Stimulated activated CD4-positive, alpha-beta T cell treated with anti-CD3 and anti-CD28 coated beads, Interleukin-12 subunit alpha, Interleukin-12 subunit beta, amount 100 ng/mL, for 4 hours (primary cell): ENCODE measurements around the gene RAB3IL1.
"Not testable (repeated sequence)": the region's sequence is repeated elsewhere in the genome, so short reads cannot be mapped to it uniquely, and the experiment has no call there.

ENCODE experiments used
- DNase-seq: peaks from one replicate; pipeline ENCODE4 v3.0.0-alpha.2; 2020

The RAB3IL1 gene

DNA sequence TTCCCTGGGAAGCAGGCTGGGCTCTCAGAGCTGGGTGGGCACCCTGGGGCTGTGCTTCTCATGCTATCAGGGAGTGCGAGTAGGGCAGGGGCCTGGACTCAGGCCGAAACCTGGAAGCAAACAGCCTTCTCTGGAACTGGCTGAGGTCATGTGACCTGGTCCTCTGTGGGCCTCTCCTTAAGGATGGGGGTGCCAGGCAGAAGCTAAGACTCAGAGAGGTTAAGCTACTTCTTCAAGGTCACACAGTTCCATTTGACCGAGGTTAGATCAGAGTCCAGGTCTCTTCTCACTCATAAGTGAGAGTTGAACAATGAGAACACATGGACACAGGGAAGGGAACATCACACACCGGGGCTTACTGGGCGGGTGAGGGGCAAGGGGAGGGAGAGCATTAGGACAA is 33.4 kb downstream of the RAB3IL1 start:
- no peak for DNase-seq

DNA sequence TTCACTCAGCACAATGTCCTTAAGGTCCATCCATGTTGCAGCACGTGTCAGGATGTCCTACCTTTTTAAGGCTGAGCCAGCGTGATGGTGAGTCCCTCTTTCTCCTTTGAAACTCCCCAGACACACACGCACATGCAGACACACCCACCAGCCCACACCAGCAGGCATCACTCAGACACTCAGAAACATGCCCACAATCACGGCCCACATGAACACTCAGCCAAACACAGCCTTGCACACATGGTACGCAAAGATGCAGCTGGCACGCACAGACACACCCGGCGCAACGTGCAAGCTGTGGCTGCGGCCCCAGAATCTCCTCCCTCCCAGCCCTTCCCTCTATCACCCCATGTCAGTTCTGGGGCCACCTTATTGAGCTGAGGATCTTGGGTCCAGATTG is 34.0 kb downstream of the RAB3IL1 start:
- DNase-seq: no peak

DNA sequence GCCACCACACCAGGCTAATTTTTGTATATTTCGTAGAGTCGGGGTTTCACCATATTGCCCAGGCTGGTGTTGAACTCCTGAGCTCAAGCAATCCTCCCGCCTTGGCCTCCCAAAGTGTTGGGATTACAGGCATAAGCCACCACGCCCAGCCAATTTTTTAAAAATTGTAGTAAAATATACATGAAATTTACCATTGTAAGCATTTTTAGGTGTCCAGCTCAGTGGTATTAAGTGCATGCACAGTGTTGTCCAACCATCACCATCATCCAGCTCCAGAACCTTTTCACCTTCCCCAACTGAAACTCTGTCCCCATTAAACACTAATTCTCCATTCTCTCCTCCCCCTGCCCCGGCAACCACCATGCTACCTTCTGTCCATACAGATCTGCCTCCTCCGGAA is 34.5 kb downstream of the RAB3IL1 start:
- DNase-seq: no peak

DNA sequence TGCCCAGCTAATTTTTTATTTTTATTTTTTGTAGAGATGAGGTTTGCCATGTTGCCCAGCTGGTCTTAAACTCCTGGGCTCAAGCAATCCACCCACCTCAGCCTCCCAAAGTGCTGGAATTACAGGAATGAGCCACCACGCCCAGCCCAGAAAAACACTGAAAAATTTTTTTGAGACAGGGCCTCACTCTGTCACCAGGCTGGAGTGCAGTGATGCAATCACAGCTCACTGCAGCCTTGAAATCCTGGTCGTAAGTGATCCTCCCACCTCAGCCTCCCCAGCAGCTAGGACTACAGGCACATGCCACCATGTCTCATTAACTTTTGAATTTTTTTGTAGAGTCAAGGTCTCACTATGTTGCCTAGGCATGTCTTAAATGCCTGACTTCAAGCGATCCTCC is 35.1 kb downstream of the RAB3IL1 start:
- DNase-seq: not testable (repeated sequence)

GRCh38 chr11:61881397-61881796 is 36.0 kb downstream of the RAB3IL1 start:
- no peak for DNase-seq

DNA sequence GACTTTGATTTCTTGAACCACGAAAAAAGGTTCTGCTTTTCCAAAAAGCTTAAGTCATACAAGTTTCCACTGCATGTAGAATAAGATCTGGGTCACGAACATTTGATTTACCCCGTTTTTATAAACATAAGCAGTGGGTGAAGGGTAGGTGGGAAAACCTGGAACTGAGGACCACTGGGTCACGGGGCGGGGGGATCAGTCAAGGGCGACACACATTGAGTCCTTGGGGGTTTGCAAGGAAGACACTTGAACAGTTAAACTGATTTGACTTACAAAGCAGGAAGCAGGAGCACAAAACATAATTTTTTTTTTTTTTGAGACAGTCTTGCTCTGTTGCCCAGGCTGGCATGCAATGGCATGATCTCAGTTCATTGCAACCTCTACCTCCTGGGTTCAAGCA is 36.9 kb downstream of the RAB3IL1 start:
- DNase-seq: no peak

DNA sequence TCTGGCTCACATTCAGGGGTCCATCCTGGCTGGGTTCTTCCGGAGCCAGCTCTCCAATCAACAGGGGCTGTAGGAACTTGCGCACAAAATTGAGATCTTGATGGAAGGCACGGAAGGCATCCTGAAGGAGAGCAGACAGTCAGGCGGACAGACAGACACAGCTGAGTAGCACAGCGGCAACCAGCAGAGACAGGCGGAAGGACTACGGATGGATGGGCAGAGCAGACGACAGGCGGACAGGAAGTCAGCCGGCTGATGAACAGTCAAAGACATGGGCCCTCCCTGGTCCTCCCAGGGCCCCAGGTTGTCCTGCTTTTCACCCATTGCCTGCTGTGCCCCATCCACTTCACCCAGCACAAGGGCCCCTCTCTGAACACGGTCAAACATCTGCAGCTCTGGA is 37.3 kb downstream of the RAB3IL1 start:
- no peak for DNase-seq

- no peak for DNase-seq
Observed at GRCh38 chr11:61879152-61879551, 38.2 kb downstream of the RAB3IL1 start.

DNA sequence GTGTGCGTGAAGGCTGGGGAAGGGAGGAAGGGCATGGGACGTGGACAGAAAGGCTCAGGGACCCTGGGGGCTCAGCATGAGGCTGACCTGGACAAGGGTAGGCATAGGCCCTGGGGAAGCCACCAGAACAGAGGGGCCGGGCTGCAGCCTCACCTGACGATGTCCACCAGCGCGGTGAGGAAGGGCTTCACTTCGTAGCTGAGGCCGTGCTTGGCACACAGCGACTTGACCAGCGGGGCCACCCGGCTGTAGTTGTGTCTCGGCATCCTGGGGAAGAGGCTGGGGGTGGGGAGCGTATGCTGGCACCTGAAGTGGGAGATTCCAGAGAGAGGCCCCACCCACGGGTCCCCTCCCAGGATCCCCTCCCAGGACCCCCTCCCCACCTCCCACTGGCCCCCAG is 41.7 kb downstream of the RAB3IL1 start:
- DNase-seq: no peak

- DNase-seq: no peak
Observed at GRCh38 chr11:61874853-61875252, 42.5 kb downstream of the RAB3IL1 start.

DNA sequence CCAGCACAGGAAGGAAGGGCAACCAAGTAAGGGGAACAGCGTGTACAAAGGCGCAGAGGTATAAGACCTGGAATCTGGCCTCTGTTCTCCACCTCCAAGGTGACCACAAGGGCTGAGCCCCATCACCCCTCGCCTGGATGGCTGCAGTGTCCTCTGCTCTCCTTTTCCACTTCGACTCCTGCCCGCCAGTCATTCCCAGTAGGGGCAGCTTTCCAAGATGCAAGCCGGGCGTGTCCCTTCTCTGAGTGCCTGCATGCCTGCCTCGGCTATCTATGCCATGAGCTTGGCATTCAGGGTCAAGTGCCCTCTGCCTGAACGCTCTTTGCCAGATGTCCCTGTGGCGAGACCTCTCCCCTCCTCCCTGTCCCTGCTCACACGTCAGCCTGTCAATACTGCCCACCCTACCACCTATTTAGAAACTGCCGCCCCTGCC is 43.0 kb downstream of the RAB3IL1 start:
- no peak for DNase-seq

- no peak for DNase-seq
Observed at GRCh38 chr11:61873588-61874376, 43.6 kb downstream of the RAB3IL1 start.

- DNase-seq: no peak
Observed at GRCh38 chr11:61872935-61873565, 44.3 kb downstream of the RAB3IL1 start.

- DNase-seq: peak; percentile 60
Observed at GRCh38 chr11:61871158-61871597, 46.2 kb downstream of the RAB3IL1 start.

DNA sequence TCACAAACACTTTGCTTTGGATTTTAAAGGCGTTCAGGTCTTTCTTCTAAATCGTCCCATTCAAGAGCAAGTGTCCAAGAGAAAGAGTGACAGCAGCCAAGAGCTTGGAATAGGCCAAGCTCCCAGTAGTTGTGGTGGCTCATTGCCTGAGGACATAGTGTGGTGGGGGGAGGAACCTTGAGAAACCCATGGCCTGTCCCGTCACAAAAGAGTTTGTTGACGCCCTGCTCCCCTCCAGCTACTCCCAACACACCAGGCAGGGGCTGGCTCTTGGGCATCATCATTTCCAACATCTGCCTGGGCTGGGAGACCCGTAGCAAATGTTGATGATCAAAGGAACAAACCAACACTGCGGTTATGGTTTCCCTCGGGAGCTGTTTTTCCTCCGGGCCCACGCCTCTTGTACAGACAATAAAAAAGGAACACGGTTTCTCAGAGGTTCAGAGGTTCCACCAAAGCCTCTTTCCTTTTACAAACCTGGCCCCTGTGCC is 46.8 kb downstream of the RAB3IL1 start:
- no peak for DNase-seq

DNA sequence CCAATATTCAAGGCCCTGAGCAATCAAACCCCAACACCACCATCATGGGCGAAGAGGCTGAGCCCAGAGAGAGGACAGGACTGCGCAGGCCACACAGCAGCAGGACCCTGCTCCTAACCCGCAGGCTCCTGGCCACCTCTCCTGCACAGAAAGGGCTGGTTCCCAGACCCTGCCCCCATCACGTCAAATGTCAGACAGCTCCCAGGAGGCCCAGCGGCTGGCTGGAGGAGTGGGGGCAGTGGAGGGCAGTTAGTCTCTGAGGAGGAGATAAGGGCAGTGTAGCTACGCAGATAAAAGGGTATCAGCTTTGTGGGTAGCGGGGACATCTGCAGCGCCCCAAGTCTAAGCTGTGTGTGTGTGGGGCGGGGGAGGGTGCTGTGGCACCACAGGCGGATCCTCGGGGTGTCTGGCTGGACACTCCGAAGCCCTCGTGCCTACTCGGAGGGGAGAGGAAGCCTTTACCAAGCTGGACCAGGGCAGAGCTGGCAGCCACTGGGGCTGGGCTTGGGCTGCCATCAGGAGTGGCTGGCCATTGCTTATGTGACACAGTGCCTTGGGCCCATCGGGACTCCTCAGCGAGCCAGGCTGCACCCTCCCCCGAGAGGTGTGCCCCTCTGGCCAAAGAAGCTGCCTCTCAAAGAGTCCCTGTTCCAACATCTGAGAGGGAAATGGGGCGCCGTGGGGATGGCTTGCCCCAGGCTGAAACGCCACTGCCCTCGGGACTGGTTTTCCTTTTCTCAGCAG is 47.5 kb downstream of the RAB3IL1 start:
- DNase-seq: no peak

- no peak for DNase-seq
Observed at GRCh38 chr11:61869429-61869707, 48.0 kb downstream of the RAB3IL1 start.

GRCh38 chr11:61868571-61869428 is 48.6 kb downstream of the RAB3IL1 start:
- DNase-seq: no peak

GRCh38 chr11:61866958-61867343 is 50.4 kb downstream of the RAB3IL1 start:
- DNase-seq: no peak

- DNase-seq: no peak
Observed at GRCh38 chr11:61866231-61866957, 51.0 kb downstream of the RAB3IL1 start.

DNA sequence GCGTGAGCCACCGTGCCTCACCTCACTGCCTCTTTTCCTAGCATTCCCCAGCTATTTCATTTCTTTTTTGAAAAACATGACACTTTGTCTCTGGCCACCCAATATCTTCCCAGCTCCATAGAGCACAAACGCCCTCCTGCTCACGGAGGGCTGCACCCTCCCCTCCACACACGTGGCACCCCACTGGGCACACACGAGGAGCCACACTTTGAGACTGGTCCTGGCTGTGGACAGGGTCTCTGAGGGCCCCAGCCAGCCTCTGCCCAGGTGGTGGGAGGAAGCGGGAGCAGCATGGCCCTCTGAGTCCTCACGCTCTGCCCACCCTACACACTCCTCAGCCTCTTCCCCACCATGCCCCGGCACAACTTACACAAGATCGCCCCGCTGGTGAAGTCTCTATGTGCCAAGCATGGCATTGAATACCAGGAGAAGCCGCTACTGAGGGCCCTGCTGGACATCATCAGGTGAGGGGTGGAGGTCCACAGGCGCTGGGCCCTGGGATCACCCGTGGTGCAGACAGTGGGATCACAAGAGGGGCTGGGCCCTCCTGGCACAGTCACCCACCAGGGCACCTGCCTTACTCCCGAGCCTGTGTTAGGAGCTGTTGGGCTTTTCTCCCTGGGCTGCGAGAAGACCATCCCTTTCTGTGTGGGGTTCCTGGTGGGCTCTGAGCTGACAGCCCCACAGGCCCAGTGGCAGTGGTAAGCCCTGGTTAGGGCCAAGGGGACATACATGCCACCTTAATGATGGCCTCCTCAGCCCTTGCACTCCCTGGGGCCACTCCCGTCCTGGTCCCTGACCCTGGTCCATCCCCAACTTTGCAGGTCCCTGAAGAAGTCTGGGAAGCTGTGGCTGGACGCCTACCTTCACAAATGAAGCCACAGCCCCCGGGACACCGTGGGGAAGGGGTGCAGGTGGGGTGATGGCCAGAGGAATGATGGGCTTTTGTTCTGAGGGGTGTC is 52.3 kb downstream of the RAB3IL1 start:
- no peak for DNase-seq
